Fibroblast of the aortic adventitia (primary cell): ENCODE results near the gene MBOAT2. TPM values are rescaled to one million over a fixed set of nuclear protein-coding genes. Genes with fewer than 3 reads are reported as not detected.

Experiments used
- DNase-seq: peaks from one replicate; pipeline ENCODE4 v3.0.0-alpha.2; 2010; ENCODE audit warnings: low read depth
- H3K4me3 ChIP-seq: 2 replicates; pipeline ENCODE4 v1.5.1; 2011; ENCODE audit warnings: low read depth, mild to moderate bottlenecking, control low read depth, low read length, moderate library complexity
- CTCF ChIP-seq: IDR thresholded peaks from 2 replicates; pipeline ENCODE4 v1.5.1; 2011; ENCODE audit warnings: mild to moderate bottlenecking, low read length, control low read depth, inconsistent platforms; ENCODE audit not compliant: insufficient read depth
- total RNA-seq: library from RNA; depleted of rRNA; stranded (reverse); fragments of >200 nt; gene quantifications from 2 replicates; pipeline ENCODE4 v1.2.3, GENCODE V29; 2012; ENCODE audit warnings: low replicate concordance

Gene MBOAT2
- total RNA-seq, 1 donor = 37.1 TPM

DNA sequence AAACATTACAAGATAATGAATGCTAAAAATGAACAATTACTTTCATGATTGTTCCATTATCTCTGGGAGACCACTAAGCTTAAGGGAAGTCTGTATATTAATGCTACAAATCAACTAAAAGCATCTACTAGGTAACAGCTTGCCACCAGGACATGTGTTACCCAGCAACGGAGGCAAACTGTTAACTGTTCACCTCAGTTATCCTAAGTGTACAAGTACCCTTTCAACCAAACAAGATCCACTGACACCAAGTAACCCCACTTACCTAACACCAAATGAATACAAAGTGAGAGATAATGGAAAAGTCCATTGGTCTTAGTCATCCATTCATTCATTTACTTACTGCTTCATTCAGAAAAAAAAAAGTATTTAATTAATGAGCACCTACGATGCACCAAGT, 111.4 kb downstream of the MBOAT2 start:
- no peak for TF ChIP-seq CTCF
- H3K4me3 ChIP-seq = no peak overlapping the region
- no peak for DNase-seq

GRCh38 chr2:8889978-8890377, 113.5 kb downstream of the MBOAT2 start:
- H3K4me3 ChIP-seq = no peak overlapping the region
- DNase-seq = no peak
- TF ChIP-seq CTCF = no peak

GRCh38 chr2:8888963-8889362, 114.5 kb downstream of the MBOAT2 start:
- no peak for TF ChIP-seq CTCF
- DNase-seq = no peak
- no peak overlapping the region for H3K4me3 ChIP-seq

- no peak for DNase-seq
- TF ChIP-seq CTCF = no peak
- H3K4me3 ChIP-seq = no peak overlapping the region
Measured at GRCh38 chr2:8886876-8887275, 116.6 kb downstream of the MBOAT2 start.

- no peak overlapping the region for H3K4me3 ChIP-seq
- no peak for TF ChIP-seq CTCF
- no peak for DNase-seq
Measured at GRCh38 chr2:8886202-8886518, 117.3 kb downstream of the MBOAT2 start.

DNA sequence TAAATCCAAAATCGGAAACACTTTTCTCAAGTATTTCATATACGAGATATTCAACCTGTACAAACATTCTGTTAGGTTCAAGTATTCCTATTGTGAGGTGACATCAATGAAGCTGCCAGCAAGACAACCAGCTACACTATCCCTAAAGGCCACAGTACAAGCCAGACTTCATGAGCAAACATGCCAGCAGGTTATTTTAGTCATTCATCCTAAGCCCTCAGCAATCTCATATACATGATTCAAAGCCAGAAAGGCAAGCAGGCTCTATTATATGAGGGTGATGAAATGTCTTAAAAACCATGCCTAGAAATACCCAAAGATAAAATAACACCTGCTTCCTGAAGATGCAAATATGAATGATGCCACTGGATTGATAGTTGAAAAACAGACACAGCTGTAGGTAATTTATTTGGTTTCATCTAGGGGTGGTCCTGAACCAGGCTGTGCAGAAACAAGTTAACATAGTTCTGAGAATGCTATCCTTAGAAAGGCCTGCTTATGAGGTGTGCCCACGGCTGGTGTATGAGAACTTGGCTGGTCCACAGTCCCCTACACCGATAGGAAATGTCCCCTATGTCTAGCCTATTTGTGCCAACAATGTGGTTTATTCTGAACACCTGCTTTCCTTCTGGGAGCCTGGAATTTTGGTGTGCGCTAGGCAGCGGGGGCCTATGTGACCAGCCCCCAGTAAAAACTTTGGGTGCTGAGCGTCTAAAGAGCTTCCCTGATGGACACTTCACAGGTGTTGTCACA, 117.9 kb downstream of the MBOAT2 start:
- H3K4me3 ChIP-seq = no peak overlapping the region
- DNase-seq = no peak
- no peak for TF ChIP-seq CTCF

- TF ChIP-seq CTCF = no peak
- no peak for DNase-seq
- no peak overlapping the region for H3K4me3 ChIP-seq
Measured at GRCh38 chr2:8884812-8885211, 118.7 kb downstream of the MBOAT2 start.
